DMS 273 (cell line): ENCODE results near the gene VAC14.

Source experiments
- DNase-seq: peaks from one replicate; lab custom pipeline; 2025; ENCODE audit not compliant: unreplicated experiment; lab: John Stamatoyannopoulos, UW

VAC14 gene

DNA sequence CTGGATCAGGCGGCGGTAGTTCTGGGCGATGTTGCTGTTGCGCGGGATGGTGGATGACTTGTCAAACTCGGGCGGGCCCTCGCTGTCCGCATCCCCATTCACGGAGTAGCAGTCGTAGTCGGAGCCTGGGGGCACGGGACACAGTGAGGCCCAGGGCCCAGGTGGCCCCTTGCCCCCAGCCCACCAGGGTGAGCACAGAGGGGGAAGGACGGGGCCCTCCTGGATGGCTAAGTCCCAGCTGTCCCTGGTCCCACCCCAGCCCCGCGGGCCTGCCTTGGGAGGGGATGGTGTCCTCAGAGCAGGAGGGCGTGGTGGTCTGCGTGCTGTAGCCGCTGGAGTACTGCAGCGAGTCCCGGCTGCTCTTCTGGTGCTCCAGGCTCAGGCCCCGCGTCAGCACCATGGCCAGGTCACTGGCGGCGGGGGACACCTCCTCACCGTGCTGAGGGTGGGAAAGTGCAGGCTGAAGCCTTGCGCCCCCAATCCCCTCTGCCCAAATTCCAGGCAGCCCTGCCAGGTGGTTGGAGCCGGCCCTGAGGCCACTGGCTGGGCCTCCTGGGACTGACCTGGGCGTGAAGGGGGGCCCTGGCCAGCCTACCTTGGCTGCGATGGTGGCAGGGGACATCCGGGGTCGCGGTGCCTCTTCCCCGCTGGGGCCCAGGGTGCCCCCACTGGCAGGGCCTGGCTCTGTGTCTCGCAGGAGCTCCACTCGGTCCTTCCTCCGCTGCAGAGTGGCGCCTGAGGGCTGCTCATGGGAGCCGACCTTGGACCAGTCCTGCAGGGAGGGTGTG lies 136.4 kb downstream of the VAC14 start:
- no peak for DNase-seq

DNA sequence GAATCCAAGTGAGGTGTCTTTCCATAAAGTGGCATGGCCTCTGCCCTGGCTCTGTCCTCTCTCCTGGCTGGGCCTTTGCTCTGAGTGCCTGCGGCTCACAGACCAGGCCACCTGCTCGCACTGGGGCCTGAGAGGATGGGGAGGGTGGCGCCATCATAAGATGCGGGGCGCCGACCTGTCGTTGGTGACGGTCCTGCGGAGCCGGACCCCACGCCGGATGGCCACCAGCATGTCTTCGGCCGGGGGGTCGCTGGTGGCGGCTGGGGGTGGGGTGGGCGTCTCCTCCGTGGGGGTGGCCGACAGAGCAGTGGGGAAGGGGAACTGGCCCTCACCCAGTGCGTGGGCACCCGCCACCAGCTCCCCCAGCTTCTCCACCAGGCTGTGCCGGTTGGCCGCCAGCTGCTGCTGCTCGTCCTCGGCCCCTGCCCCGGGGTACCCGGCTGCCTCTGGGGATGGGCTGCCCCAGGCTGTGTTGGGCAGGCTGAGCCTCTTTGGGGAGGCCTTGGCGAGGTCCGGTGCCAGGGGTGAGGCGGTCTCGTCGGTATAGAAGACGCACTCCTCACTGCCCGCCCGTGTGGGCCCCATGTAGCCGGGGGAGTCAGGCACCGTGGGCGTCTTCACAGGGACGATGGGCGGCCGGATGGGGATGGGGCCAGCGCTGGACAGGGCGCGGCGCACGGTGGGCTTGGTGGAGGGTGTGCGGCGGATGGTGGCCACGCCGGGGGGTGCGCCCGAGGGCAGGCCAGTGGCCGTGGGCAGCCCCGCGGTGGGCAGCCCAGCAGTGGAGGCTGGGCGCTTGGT lies 137.2 kb downstream of the VAC14 start:
- no peak for DNase-seq

DNA sequence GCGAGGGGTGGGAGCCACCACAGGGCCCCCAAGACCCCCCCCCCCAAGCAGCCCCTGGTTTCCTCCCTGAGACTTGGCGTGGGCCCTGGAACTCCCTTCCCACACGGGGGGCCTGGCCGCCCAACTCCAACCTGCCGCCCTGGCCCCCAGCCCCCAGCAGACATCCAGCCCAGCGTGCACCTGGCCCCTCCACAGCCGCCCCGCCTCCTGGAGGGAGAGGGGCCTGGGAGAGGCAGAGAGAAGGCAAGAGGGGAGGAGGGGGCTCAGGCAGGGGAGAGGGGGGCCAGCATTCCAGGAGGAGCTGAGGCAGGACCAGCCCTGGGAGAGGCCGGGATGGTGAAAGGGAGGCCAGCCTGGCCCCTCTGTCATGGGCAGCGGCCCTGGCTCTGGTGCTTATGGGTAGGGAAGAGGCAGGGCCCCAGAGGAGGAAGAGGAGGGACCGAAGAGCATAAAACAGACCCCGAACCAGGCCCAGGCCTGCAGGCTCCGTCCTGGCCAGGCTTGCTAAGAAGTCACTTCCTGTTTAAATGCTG lies 137.9 kb downstream of the VAC14 start:
- DNase-seq: peak; percentile 51

DNA sequence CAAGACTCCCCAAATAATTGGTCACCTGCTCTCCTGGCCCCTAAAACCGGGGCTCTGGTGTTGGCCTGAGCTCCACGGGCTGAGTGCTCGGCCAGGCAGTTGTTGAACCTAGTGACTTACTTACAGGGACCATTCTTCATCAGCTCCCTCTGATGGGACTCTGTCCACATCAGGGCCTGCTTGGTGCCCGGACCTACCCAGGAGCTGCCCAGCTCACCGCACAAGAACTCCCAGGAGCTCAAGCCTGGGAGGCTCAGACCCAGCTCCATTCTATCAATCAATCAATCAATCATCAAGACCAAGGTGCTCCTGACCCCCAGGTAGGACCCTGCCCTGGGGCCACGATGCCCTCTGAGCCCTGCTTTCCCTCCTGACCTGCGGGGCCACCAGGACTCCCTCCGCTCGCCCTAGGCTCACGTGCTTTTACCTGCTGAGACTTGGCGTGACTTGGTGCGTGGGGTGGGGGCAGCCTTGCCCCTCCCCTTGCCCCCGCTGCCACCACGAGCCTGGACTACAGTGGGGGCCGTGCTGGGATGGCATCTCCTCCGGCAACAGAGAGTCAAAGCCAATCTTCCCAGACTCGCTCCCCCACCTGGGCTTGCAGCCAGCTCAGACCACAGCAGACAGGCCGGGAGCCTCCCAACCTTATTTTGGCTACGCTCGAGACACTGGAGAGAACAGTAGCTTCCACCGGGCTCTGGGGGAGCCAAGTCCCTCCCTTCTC lies 138.9 kb downstream of the VAC14 start:
- peak; percentile 84 for DNase-seq

DNA sequence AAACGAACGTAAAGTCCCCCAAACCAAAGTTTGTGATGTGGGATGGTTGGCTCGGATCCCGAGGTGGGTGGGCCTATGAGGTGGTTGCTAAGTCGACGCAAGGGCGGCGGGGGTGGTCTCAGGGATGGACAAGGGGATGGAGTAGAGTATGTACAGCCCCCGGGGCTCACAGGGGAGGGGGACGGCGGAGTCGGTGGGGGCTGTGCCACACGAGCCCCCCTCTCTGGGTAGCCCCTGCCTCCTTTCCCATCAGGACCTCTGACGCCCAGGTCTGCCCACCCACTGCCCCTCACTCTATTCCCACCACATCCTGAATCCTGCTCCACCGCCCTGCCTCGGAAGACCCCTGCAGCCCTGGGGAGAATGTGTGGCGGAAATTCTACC lies 139.4 kb downstream of the VAC14 start:
- DNase-seq: peak; percentile 58

DNA sequence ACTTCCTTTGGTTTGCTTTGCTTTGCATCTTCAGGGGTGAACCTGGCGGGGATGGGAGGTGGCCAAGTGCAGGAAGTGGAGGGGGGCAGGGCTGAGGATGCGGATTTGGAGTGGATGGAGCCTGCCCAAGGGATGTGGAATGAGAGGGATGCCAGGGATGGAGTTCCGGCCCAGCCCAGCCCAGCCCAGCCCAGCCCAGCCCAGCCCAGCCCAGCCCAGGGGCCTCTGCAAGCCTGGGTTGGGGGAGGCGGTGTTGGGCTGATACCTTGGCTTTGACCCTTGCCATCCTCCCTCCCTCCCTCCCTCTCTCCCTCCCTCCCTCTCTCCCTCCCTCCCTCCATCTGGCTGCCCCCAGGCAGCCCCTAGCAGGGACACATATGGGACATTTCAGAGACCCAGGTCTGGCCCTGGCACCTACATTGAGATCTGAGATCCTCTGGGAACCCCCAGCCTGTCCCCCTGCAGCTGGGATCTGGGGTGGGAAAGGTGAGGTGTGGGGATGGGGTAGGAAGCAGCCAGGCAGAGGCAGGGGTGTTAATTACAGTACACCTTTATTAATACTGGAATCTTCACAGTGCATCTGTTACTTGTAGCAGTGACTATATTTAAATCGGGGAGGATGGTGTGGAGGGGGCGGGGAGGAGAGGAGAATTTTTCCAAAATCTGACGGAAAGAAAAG lies 140.1 kb downstream of the VAC14 start:
- DNase-seq: peak; percentile 72

DNA sequence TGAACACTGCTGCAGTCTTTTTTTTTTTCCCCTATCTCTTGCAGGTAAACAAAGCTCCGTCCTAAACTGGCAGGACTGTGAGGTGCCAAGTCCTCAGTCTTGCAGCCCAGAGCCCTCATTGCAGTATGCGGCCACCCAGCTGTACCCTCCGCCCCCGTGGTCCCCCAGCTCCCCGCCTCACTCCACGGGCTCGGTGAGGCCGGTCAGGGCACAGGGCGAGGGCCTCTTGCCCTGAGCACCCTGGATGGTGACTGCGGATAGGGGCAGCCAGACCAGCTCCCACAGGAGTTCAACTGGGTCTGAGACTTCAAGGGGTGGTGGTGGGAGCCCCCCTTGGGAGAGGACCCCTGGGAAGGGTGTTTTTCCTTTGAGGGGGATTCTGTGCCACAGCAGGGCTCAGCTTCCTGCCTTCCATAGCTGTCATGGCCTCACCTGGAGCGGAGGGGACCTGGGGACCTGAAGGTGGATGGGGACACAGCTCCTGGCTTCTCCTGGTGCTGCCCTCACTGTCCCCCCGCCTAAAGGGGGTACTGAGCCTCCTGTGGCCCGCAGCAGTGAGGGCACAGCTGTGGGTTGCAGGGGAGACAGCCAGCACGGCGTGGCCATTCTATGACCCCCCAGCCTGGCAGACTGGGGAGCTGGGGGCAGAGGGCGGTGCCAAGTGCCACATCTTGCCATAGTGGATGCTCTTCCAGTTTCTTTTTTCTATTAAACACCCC lies 140.8 kb downstream of the VAC14 start:
- DNase-seq: no peak

DNA sequence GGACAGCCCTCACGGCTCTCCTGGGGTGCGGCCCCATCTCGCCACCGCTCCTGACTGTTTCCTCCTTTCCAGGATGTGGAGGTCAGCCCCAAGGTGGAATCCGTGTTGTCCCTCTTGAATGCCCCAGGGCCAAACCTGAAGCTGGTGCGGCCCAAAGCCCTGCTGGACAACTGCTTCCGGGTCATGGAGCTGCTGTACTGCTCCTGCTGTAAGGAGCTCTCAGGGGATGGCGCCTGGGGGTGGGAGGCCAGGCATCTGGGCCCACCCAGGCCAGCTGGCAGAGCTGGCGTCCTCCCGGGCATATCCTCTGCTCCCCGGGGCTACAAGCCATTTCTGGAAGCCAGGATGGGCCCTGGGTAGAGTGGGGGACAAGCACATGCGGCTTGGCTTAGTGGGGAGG lies 141.4 kb downstream of the VAC14 start:
- DNase-seq: no peak

DNA sequence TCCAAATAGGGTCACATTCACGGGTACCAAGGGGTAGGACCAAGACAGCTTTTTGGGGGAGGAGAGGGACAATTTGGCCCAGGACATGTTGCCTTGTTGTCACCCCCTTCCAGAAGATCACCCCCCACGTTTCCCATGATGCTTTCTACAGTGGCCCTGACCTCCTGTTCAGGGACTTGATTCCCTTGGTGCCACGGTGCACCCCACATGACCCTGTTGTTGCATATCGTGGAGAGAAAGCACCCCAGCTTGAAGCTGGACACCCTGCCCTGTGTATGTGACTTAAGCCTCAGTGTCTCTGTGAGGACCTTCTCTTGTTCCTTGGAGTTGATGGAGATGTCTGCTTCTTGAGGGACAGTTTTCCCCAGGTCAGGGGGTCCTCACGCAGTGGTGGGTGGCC lies 142.0 kb downstream of the VAC14 start:
- DNase-seq: no peak

DNA sequence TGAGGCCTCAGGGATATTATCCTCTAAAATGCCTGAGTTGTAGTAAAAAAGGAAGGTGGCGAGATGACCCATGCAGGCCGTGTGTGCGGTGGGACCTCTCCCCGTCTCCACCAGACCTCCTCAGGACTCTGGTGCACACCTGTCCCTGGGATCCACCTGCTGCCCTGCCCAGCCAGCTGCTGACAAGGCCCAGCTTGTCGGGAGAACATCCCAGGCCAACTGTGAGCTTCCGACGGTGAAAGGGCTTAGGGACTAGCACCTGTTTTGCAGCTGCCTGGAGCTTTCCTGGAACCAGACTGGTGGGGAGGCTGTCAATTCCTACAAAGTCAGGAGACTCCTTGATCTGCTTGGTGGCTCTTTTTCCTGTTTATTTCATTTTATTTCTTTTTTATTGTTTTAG lies 143.0 kb downstream of the VAC14 start:
- no peak for DNase-seq

DNA sequence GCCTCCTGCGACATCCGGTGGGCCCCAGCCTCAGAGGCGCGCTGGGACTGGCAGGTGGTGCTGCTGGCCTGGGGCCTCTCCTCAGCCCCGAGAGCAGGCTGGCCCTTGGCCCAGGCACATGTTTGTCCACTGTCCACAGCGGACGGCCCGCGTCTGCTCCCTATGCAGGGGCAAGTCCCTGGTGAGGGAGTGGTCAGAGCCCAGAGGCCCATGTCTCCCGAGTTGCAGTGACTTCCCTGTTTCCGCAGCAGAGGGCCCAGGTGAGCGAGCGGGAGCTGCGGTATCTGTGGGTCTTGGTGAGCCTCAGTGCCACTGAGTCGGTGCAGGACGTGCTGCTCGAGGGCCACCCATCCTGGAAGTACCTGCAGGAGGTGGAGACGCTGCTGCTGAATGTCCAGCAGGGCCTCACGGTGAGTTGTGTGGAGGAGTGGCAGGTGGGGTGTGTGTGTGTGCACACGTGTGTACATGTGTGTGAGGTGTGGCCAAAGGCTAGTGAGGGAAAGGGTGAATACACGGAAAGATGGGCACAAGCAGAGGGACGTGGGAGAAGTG lies 144.2 kb downstream of the VAC14 start:
- DNase-seq: no peak

DNA sequence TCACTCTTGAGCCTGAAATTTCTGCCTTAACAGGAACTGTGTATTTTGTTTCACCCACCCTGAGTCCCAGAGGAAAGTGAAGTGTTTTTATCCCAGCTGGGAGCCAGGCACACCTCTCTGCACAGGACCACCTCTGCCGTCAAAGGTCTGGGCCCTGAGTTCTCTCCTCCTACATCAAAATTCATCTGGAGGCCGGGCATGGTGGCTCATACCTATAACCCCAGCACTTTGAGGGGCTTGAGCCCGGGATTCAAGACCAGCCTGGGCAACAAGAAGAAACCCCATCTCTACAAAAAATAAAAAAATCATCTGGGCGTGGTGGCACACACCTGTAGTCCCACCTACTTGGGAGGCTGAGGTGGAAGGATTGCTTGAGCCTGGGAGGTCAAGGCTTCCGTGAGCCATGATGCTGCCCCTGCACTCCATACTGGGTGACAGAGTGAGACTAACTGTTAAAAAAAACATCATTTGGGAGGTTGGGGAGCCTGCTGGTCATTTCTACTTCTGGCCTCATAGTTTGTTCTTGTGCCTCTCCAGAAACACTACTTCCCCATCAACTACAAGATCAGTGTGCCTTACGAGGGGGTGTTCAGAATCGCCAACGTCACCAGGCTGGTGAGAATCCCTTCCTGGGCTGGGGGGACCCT lies 144.8 kb downstream of the VAC14 start:
- no peak for DNase-seq

DNA sequence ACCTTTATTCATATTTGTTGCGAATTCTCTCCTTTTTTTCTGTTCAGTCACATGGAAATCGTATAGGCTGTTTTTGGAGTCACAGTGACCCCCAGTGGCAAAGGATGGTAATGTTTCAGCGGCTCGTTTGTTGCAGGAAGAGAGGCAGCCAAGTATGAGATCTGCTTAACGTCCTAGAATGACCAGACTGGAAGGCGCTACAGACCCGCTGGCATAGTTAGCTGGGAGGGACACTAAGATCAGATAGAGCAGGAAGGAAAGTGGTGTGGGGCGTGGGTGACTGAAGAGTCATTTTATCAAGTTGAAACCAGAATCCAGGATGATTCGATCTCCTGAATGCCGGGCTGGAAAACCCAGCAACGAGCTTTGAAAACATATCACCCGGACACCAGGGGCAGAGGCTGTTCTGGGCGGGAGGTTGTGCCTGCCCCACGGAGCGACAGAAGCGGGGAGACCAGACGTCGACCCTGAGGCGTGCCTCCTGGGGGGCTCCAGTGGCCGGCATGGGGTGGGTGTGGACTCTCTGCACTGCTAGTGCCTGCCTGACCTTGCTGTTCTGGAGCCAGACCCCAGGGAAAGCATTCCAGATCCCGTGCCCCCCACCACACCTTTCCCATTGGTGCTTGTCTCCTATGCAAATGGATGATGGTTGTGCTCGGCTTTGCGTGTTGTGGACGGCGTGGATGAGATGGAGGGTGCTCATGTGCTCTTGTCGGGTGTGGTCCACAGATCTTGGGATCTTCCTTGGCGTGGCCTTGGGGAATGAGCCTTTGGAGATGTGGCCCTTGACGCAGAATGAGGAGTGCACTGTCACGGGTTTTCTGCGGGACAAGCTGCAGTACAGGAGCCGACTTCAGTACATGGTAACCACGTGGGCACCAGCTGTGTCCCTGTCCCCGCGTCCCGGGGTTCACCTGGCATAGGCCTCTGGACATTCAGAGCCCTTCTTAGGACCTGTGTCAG lies 146.9 kb downstream of the VAC14 start:
- peak; percentile 87 for DNase-seq

DNA sequence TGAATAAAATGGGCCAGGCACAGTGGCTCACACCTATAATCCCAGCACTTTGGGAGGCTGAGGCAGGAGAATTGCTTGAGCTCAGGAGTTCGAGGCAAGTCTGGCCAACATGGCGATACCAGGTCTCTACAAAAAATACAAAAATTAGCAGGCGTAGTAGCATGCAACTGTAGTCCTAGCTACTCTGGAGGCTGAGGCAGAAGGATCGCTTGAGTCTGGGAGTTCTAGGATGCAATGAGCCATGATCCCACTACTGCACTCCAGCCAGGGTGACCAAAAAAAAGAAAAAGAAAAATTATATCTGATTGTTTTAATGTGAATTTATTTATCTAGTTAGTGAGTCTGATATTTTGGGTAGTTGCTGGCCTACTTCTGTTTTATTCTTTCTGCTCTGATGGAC lies 147.6 kb downstream of the VAC14 start:
- DNase-seq: no peak

DNA sequence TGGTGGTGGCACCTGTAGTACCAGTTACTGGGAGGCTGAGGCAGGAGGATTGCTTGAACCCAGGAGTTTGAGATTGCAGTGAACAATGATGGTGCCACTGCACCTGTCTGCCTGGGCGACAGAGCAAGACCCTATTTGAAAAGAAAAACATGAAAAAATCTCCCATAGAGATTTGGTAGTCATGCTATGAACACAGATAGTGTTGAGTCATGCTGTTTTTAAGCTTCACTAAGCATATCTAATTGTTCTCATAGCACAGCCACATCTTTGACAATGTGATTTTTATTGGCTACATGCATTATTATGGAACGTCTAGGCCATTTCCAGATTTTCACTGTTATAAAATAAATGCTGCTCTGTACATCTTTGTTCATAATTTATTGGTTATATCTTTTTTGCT lies 148.6 kb downstream of the VAC14 start:
- no peak for DNase-seq

DNA sequence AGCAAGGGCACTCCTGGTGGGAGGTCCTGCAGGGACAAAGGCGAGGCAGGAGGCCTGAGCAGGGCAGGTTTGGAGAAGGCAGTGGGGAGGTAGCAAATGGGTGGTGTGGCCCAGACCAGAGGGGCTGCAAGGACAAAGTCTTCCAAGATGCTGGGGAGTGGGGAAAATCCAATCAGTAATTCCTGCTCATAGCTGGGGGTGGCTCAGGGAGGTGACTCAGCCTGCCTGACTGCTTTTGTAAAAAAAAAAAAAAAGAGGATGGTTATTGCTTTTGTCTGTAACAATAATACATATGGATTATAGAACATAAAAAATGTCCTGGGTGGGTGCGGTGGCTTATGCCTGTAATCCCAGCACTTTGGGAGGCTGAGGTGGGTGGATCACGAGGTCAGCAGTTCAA lies 149.4 kb downstream of the VAC14 start:
- DNase-seq: no peak

DNA sequence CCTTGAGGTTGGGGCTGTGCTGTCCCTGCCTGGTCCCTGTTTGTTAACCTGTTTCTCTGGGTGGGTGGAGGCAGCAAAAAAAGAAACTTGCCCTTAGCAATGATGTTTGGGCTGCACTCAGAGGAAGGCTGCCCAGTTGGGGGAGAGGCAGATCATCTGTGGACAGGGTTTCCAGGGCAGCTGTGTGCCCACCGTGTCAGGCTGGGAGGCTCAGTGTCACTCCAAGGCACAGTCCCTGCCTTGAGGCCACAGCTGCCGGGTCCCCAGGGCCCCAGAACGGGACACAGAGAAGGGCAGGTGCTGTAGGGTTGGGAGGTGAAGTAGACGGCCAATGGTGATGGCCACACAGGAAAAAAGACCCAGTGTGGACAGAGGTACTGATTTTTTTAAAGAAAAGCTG lies 150.7 kb downstream of the VAC14 start:
- no peak for DNase-seq

DNA sequence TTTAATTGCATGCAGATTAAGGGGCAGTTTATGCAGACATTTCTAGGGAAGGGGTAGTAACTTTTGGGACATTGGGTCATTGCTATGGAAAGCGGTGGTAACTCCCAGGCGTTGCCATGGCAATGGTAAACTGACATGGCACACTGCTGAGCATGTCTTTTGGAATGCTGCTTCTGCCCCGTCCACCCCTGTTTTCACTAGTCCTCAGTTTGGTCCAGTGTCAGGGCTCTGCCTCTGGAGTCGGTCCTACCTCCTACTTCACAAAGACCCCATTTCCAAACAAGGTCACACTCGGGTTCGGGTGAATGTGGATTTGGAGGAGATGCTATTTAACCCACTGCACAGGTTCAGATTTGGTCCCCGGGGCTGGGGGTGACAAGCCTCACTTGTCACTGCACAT lies 151.7 kb downstream of the VAC14 start:
- DNase-seq: no peak
